Stimulated activated naive CD8-positive, alpha-beta T cell treated with anti-CD3 and anti-CD28 coated beads, Interleukin-15, Interleukin-2, amounts not matched to agents 100 ng/mL and 50 ng/mL, for 24 hours (primary cell): ENCODE measurements around the gene HNF1A.
A peak's percentile ranks its signal among the peaks of the same experiment; 100 is the strongest.

ENCODE experiments used
- H3K27ac Mint-ChIP-seq: one replicate; pipeline ENCODE4 v1.8.0; 2021; ENCODE audit warnings: mild to moderate bottlenecking, mixed read lengths
- H3K27me3 Mint-ChIP-seq: one replicate; pipeline ENCODE4 v1.8.0; 2021; ENCODE audit warnings: mixed read lengths
- H3K36me3 Mint-ChIP-seq: one replicate; pipeline ENCODE4 v1.8.0; 2021; ENCODE audit warnings: low read depth, mixed read lengths
- H3K4me1 Mint-ChIP-seq: one replicate; pipeline ENCODE4 v1.8.0; 2021; ENCODE audit warnings: low read depth, mixed read lengths
- H3K4me3 Mint-ChIP-seq: one replicate; pipeline ENCODE4 v1.8.0; 2021; ENCODE audit warnings: mild to moderate bottlenecking, mixed read lengths
- H3K9me3 Mint-ChIP-seq: one replicate; pipeline ENCODE4 v1.8.0; 2021; ENCODE audit warnings: mixed read lengths

The HNF1A gene

GRCh38 chr12:120978296-120979219 is at the start of gene HNF1A:
Gene HNF1A (plus strand): TSS chr12:120978543. CDS start chr12:120978769, 226 bp downstream.
- Mint-ChIP-seq H3K4me1 (no peaks in the 10 kb centered on the region), H3K36me3 (no peaks in the 10 kb centered on the region), H3K4me3 (no peak within 1 kb of the TSS), H3K27ac (no peak within 1 kb of the TSS), H3K9me3 (no peaks in the 10 kb centered on the region), H3K27me3 (no peaks in the 10 kb centered on the region)

GRCh38 chr12:120928864-120929652 is 49.3 kb upstream of the HNF1A start:
- Mint-ChIP-seq H3K9me3 (no peaks in the 10 kb centered on the region), H3K4me1 (no peaks in the 10 kb centered on the region), H3K27me3 (no peaks in the 10 kb centered on the region), H3K4me3 (no peak overlapping the region), H3K36me3 (no peaks in the 10 kb centered on the region), H3K27ac (no peak overlapping the region)

- Mint-ChIP-seq H3K4me3 (no peak overlapping the region), H3K36me3 (no peaks in the 10 kb centered on the region), H3K9me3 (no peaks in the 10 kb centered on the region), H3K27ac (no peak overlapping the region), H3K27me3 (no peaks in the 10 kb centered on the region), H3K4me1 (no peaks in the 10 kb centered on the region)
These were observed 48.3 kb upstream of the HNF1A start for GRCh38 chr12:120930032-120930431.

- Mint-ChIP-seq H3K27ac (no peak overlapping the region), H3K4me3 (no peak overlapping the region), H3K36me3 (no peaks in the 10 kb centered on the region), H3K4me1 (no peaks in the 10 kb centered on the region), H3K27me3 (no peaks in the 10 kb centered on the region), H3K9me3 (no peaks in the 10 kb centered on the region)
These were observed 46.3 kb upstream of the HNF1A start for GRCh38 chr12:120932058-120932457.

GRCh38 chr12:120932956-120933526 is 45.3 kb upstream of the HNF1A start:
- Mint-ChIP-seq H3K36me3 (no peaks in the 10 kb centered on the region), H3K9me3 (no peaks in the 10 kb centered on the region), H3K4me1 (no peaks in the 10 kb centered on the region)

GRCh38 chr12:120933786-120934185 is 44.6 kb upstream of the HNF1A start:
- no peaks in the 10 kb centered on the region for H3K36me3 Mint-ChIP-seq
- H3K9me3 Mint-ChIP-seq = no peaks in the 10 kb centered on the region
- H3K4me3 Mint-ChIP-seq = no peak overlapping the region
- no peaks in the 10 kb centered on the region for H3K4me1 Mint-ChIP-seq
- no peak overlapping the region for H3K27ac Mint-ChIP-seq
- H3K27me3 Mint-ChIP-seq = peaks cover 4% of the 10 kb centered on the region

More at GRCh38 chr12:120932956-120933526, 45.3 kb upstream of the HNF1A start:
- H3K4me3 Mint-ChIP-seq = no peak overlapping the region
- no peaks in the 10 kb centered on the region for H3K27me3 Mint-ChIP-seq
- H3K27ac Mint-ChIP-seq = no peak overlapping the region

- Mint-ChIP-seq H3K36me3 (no peaks in the 10 kb centered on the region), H3K4me3 (no peak overlapping the region), H3K27ac (no peak overlapping the region), H3K9me3 (no peaks in the 10 kb centered on the region), H3K27me3 (peaks cover 4% of the 10 kb centered on the region), H3K4me1 (no peaks in the 10 kb centered on the region)
These were observed 42.1 kb upstream of the HNF1A start for GRCh38 chr12:120936197-120936596.

- H3K36me3 Mint-ChIP-seq = no peaks in the 10 kb centered on the region
- no peak overlapping the region for H3K4me3 Mint-ChIP-seq
- H3K9me3 Mint-ChIP-seq = no peaks in the 10 kb centered on the region
- H3K27ac Mint-ChIP-seq = no peak overlapping the region
- no peaks in the 10 kb centered on the region for H3K4me1 Mint-ChIP-seq
- peaks cover 4% of the 10 kb centered on the region for H3K27me3 Mint-ChIP-seq
These were observed 39.8 kb upstream of the HNF1A start for GRCh38 chr12:120938496-120938895.

- Mint-ChIP-seq H3K27me3 (peaks cover 4% of the 10 kb centered on the region), H3K4me3 (no peak overlapping the region), H3K4me1 (peaks cover 2% of the 10 kb centered on the region), H3K27ac (no peak overlapping the region), H3K36me3 (no peaks in the 10 kb centered on the region), H3K9me3 (no peaks in the 10 kb centered on the region)
These were observed 38.8 kb upstream of the HNF1A start for GRCh38 chr12:120939523-120939922.

GRCh38 chr12:120940006-120940405 is 38.3 kb upstream of the HNF1A start:
- peaks cover 5% of the 10 kb centered on the region for H3K4me1 Mint-ChIP-seq
- H3K4me3 Mint-ChIP-seq = no peak overlapping the region
- H3K36me3 Mint-ChIP-seq = no peaks in the 10 kb centered on the region
- peaks cover 4% of the 10 kb centered on the region for H3K27me3 Mint-ChIP-seq
- H3K9me3 Mint-ChIP-seq = no peaks in the 10 kb centered on the region
- no peak overlapping the region for H3K27ac Mint-ChIP-seq

- H3K36me3 Mint-ChIP-seq = no peaks in the 10 kb centered on the region
- peaks cover 4% of the 10 kb centered on the region for H3K27me3 Mint-ChIP-seq
- H3K9me3 Mint-ChIP-seq = no peaks in the 10 kb centered on the region
- no peak overlapping the region for H3K27ac Mint-ChIP-seq
- peaks cover 10% of the 10 kb centered on the region for H3K4me1 Mint-ChIP-seq
- no peak overlapping the region for H3K4me3 Mint-ChIP-seq
These were observed 37.5 kb upstream of the HNF1A start for GRCh38 chr12:120940799-120941198.

GRCh38 chr12:120941412-120941811 is 36.9 kb upstream of the HNF1A start:
- no peaks in the 10 kb centered on the region for H3K9me3 Mint-ChIP-seq
- H3K27me3 Mint-ChIP-seq = peaks cover 4% of the 10 kb centered on the region

GRCh38 chr12:120941846-120942405 is 36.4 kb upstream of the HNF1A start:
- Mint-ChIP-seq H3K27me3 (peaks cover 4% of the 10 kb centered on the region), H3K36me3 (no peaks in the 10 kb centered on the region), H3K4me1 (peaks cover 11% of the 10 kb centered on the region), H3K9me3 (no peaks in the 10 kb centered on the region), H3K4me3 (no peak overlapping the region), H3K27ac (no peak overlapping the region)

More at GRCh38 chr12:120941412-120941811, 36.9 kb upstream of the HNF1A start:
- Mint-ChIP-seq H3K27ac (peak overlapping the region; percentile 31), H3K36me3 (no peaks in the 10 kb centered on the region), H3K4me1 (peaks cover 11% of the 10 kb centered on the region), H3K4me3 (no peak overlapping the region)

- H3K9me3 Mint-ChIP-seq = no peaks in the 10 kb centered on the region
These were observed 34.9 kb upstream of the HNF1A start for GRCh38 chr12:120943482-120943881.

More at GRCh38 chr12:120943482-120943881, 34.9 kb upstream of the HNF1A start:
- Mint-ChIP-seq H3K4me1 (peaks cover 11% of the 10 kb centered on the region), H3K4me3 (no peak overlapping the region), H3K27ac (no peak overlapping the region), H3K27me3 (peaks cover 2% of the 10 kb centered on the region), H3K36me3 (no peaks in the 10 kb centered on the region)
